ENCODE measurements around the gene LGALS3BP. TPM values are rescaled to one million over a fixed set of nuclear protein-coding genes. Genes with fewer than 3 reads are reported as not detected.

LGALS3BP gene
- total RNA-seq, 2 donors from 2014 or later = 23.3 to 71.4 TPM

- Mint-ChIP-seq H3K27ac (no peak overlapping the region), H3K27me3 (ENCODE audit: insufficient read depth) (peaks cover 66% of the 10 kb centered on the region), H3K9me3 (no peaks in the 10 kb centered on the region), H3K4me3 (no peak overlapping the region), H3K4me1 (peaks cover 13% of the 10 kb centered on the region), H3K36me3 (ENCODE audit: low read depth) (peaks cover 3% of the 10 kb centered on the region)
- 87 to 88% methylated on average over 10 to 16 of the region's 16 CpGs for WGBS, 2 experiments (ENCODE audit: insufficient coverage in 1 of 2, insufficient read length in 1 of 2)
- peaks cover 31% of the 10 kb centered on the region for H3K27me3 ChIP-seq (ENCODE audit: control insufficient read depth, insufficient read depth, low read length, poor library complexity, severe bottlenecking)
- TF ChIP-seq CTCF (conservative IDR thresholded peaks at IDR 0.05) = no peak
- H3K36me3 ChIP-seq (ENCODE audit: control insufficient read depth, insufficient read depth, low read length) = no peaks in the 10 kb centered on the region
- DNase-seq = no peak
- H3K9ac ChIP-seq (ENCODE audit: extremely low read depth, low read length, poor library complexity, severe bottlenecking) = no peak overlapping the region
- H3K4me1 ChIP-seq (ENCODE audit: control insufficient read depth, insufficient read depth, low read length) = no peaks in the 10 kb centered on the region
- H3K9me3 ChIP-seq (ENCODE audit: control insufficient read depth, low read length) = no peaks in the 10 kb centered on the region
- no peak overlapping the region for H3K27ac ChIP-seq (ENCODE audit: low read depth, low read length)
- H3K4me3 ChIP-seq (ENCODE audit: low read length) = no peak overlapping the region
Measured at GRCh38 chr17:79027925-79028491, 48.3 kb upstream of the LGALS3BP start.

- peaks cover 67% of the 10 kb centered on the region for H3K27me3 Mint-ChIP-seq (ENCODE audit: insufficient read depth)
- no peak overlapping the region for H3K27ac Mint-ChIP-seq
- Histone ChIP-seq H3K36me3 (ENCODE audit: control insufficient read depth, insufficient read depth, low read length) (no peaks in the 10 kb centered on the region), H3K4me1 (ENCODE audit: control insufficient read depth, insufficient read depth, low read length) (peaks cover 3% of the 10 kb centered on the region), H3K4me3 (ENCODE audit: low read length) (no peak overlapping the region), H3K9ac (ENCODE audit: extremely low read depth, low read length, poor library complexity, severe bottlenecking) (no peak overlapping the region), H3K27me3 (ENCODE audit: control insufficient read depth, insufficient read depth, low read length, poor library complexity, severe bottlenecking) (peaks cover 37% of the 10 kb centered on the region), H3K9me3 (ENCODE audit: control insufficient read depth, low read length) (no peaks in the 10 kb centered on the region), H3K27ac (ENCODE audit: low read depth, low read length) (no peak overlapping the region)
- TF ChIP-seq CTCF (conservative IDR thresholded peaks at IDR 0.05) = no peak
- H3K36me3 Mint-ChIP-seq (ENCODE audit: low read depth) = peaks cover 3% of the 10 kb centered on the region
- H3K4me1 Mint-ChIP-seq = peaks cover 19% of the 10 kb centered on the region
- H3K9me3 Mint-ChIP-seq = no peaks in the 10 kb centered on the region
- peak; percentile 74 for DNase-seq
- no peak overlapping the region for H3K4me3 Mint-ChIP-seq
- WGBS, 2 experiments (ENCODE audit: insufficient coverage in 1 of 2, insufficient read length in 1 of 2) = 71 to 79% methylated on average over 7 to 10 of the region's 10 CpGs
Measured at GRCh38 chr17:79027274-79027924, 47.7 kb upstream of the LGALS3BP start.

- DNase-seq = peak; percentile 49
- H3K36me3 Mint-ChIP-seq (ENCODE audit: low read depth) = peaks cover 3% of the 10 kb centered on the region
- Histone ChIP-seq H3K36me3 (ENCODE audit: control insufficient read depth, insufficient read depth, low read length) (no peaks in the 10 kb centered on the region), H3K9me3 (ENCODE audit: control insufficient read depth, low read length) (no peaks in the 10 kb centered on the region), H3K27me3 (ENCODE audit: control insufficient read depth, insufficient read depth, low read length, poor library complexity, severe bottlenecking) (peaks cover 38% of the 10 kb centered on the region), H3K27ac (ENCODE audit: low read depth, low read length) (no peak overlapping the region), H3K4me1 (ENCODE audit: control insufficient read depth, insufficient read depth, low read length) (peaks cover 6% of the 10 kb centered on the region), H3K4me3 (ENCODE audit: low read length) (no peak overlapping the region), H3K9ac (ENCODE audit: extremely low read depth, low read length, poor library complexity, severe bottlenecking) (no peak overlapping the region)
- H3K4me3 Mint-ChIP-seq = no peak overlapping the region
- H3K27me3 Mint-ChIP-seq (ENCODE audit: insufficient read depth) = peaks cover 63% of the 10 kb centered on the region
- no peak overlapping the region for H3K27ac Mint-ChIP-seq
- no peaks in the 10 kb centered on the region for H3K9me3 Mint-ChIP-seq
- TF ChIP-seq CTCF (conservative IDR thresholded peaks at IDR 0.05) = no peak
- H3K4me1 Mint-ChIP-seq = peaks cover 23% of the 10 kb centered on the region
- 90 to 93% methylated on average over 12 to 16 of the region's 16 CpGs for WGBS, 2 experiments (ENCODE audit: insufficient coverage in 1 of 2, insufficient read length in 1 of 2)
Measured at GRCh38 chr17:79026376-79027273, 46.9 kb upstream of the LGALS3BP start.
